Stimulated activated CD8-positive, alpha-beta memory T cell treated with anti-CD3 and anti-CD28 coated beads, Interleukin-15, amount 100 ng/mL, for 24 hours (primary cell): ENCODE results near the gene OR52A1.

Source experiments
- DNase-seq: peaks from one replicate; pipeline ENCODE4 v3.0.0-alpha.2; 2020; ENCODE audit warnings: low read depth

The OR52A1 gene

GRCh38 chr11:5131584-5132335 lies 22.8 kb downstream of the OR52A1 start:
- DNase-seq = no peak

- no peak for DNase-seq
Observed at GRCh38 chr11:5129457-5129877, 25.1 kb downstream of the OR52A1 start.

DNA sequence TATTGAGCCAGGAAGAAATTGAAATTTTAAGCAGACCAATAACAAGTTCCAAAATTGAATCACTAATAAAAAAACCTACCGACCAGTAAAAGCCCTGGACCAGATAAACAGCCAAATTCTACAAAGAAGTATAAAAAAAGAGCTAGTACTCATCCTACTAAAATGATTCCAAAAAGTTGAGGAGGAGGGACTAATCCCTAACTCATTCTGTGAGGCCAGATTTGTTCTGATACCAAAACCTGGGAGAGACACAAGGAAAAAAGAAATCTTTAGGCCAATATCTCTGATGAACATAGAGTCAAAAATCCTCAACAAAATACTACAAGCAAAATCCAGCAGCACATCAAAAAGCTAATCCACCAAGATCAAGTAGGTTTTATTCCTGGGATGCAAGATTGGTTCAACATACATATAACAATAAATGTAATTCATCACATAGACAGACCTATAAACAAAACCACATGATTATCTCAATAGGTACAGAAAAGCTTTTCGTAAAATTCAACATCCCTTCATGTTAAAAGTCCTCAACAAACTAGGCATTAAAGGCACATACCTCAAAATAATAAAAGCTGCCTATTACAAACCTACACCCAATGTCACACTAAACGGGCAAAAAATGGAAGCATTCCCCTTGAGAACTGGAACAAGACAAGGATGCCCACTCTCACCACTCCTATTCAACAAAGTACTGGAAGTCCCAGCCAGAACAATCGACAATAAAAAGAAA lies 29.5 kb downstream of the OR52A1 start:
- no peak for DNase-seq

DNA sequence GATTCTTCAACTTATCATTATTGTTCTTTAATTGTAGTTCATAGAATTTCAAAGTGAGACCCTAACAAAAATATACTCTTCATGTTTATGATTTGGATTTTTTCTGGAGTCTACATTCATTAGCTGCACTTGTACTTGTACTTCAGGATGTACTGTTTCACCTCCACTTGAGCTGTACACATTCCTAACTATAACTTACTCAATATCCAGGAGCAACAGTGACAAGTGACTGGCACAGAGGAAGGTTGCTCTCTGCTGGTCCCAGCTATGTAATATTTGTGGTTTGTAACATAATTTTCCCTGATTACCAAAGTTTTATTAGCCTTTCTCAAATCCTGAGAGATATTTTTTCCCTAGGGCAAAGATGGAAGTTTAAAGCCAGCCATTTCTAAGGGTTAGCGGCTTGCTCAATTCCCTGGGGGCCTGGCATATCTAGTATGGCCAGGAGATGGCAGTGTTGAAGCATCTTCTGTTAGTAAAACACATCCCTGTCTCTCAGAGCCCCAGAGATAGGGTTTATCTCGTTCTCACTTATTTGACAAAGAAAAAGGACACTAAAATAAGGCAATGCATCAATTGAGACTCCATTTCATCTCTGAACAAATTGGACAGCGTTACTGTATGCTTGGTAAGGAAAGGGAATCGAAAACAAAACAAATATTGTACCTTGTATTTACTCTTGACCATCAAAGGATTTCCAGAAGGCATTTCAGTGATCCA lies 30.6 kb downstream of the OR52A1 start:
- DNase-seq = no peak

DNA sequence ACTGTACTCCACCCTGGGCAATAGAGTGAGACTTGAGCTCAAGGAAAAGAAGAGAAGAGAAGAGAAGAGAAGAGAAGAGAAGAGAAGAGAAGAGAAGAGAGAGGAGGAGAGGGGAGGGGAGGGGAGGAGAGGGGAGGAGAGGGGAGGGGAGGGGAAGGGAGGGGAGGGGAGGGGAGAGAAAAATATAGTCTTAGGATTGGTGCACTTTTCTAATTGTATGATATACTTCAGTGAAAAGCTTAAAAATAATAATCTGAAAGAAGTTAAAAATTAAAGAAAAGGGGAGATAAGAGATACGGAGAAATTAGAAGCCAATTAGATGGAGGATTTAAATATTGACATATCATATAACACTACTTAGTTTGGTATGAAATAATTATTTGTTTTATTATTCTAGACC lies 35.7 kb downstream of the OR52A1 start:
- DNase-seq = no peak

GRCh38 chr11:5117588-5117987 lies 37.0 kb downstream of the OR52A1 start:
- DNase-seq = no peak

DNA sequence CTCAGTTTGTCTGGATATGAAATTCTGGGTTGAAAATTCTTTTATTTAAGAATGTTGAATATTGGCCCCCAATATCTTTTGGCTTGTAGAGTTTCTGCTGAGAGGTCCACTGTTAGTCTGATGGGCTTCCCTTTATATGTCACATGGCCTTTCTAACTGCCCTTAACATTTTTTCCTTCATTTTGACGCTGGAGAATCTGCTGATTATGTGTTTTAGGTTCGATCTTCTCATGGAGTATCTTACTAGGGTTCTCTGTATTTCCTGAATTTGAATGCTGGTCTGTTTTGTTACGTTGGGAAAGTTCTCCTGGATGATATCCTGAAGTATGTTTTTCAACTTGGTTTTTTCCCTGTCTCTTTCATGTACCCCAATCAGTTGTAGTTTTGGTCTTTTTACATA lies 39.2 kb downstream of the OR52A1 start:
- no peak for DNase-seq

GRCh38 chr11:5107285-5107684 lies 47.3 kb downstream of the OR52A1 start:
- DNase-seq = no peak

GRCh38 chr11:5103066-5103465 lies 51.5 kb downstream of the OR52A1 start:
- DNase-seq = no peak

DNA sequence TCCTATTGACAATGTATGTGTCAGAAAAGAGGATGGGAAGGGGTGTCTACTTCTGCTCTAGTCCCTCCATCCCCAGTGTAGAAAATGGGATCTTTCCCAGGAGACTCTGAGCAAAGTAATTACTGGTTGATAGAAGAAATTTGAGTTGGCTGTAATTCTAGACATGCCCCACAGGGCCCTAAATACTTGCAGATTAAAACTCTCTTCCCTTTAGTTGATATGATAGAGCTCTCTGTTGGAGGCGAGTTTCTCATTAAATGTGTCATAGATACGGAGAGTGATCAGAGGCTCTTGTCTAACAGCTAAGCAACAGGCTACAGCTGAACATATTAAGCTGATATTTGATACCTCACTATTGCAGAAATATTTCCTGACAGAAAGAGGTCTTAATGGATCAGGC lies 52.3 kb downstream of the OR52A1 start:
- no peak for DNase-seq

DNA sequence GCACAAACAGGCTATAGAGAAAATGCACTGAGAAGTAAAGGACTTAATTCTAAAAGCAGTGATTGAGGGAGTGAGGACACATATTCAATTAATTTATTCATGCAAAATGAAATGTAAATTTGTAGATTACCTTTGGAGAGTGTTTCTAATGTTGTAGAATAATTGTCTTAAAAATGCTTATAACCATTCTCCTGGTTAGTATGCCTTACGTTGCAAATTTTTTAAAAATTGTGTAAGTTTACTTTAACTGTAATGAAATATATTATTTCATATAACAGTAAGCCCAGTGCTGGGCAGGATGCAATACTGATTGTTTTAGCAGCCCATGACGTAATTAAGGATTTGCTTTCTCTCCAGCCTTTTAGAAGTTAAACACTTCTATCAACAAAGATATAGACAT lies 58.5 kb downstream of the OR52A1 start:
- DNase-seq = no peak
